A549 (cell line): ENCODE results near the gene EPS8L2. TPM values are rescaled to one million over a fixed set of nuclear protein-coding genes. Genes with fewer than 3 reads are reported as not detected.

ENCODE experiments used
- ATAC-seq, 2 experiments: fragments of 200-7000 bp in 1 of 2; fragments of >200 bp in 1 of 2; cut with Nextera tagmentation in 1 of 2; cut with Tn5 transposase in 1 of 2; 3 replicates each; pipeline versions ENCODE4 v1.8.0 to v1.9.1; 2018 to 2020; ENCODE audit warnings: mild to moderate bottlenecking in 1 of 2, moderate library complexity in 1 of 2
- CTCF ChIA-PET: fragments of 300-600 bp; sonication (Branson Sonifier 250); formaldehyde crosslinking; extraction: SDS; loops from one replicate; lab custom pipeline; 2021; ENCODE audit warnings: antibody characterized with exemption, inconsistent platforms; lab: Yijun Ruan, JAX
- POLR2A ChIA-PET: fragments of 350-600 bp; formaldehyde crosslinking; extraction: SDS; loops from one replicate; lab custom pipeline; 2021; ENCODE audit warnings: antibody characterized with exemption, inconsistent platforms; lab: Yijun Ruan, JAX
- DNase-seq, 2 experiments: peaks; one replicate each; pipeline versions ENCODE4 v3.0.0 to v3.0.0-alpha.2; 2011 to 2016; ENCODE audit warnings: low read depth in 1 of 2, low spot score in 1 of 2
- FAIRE-seq: peaks from 2 replicates; lab custom pipeline; 2011; peaks lifted over from hg19 to GRCh38; lab: Jason Lieb, UNC
- H3K27ac ChIP-seq, 2 experiments: fragments of >200 bp; sonication (Bioruptor Twin); formaldehyde crosslinking; 3 replicates each; pipeline ENCODE4 v1.5.1; 2016 to 2017
- H3K4me1 ChIP-seq: fragments of >200 bp; sonication (Bioruptor Twin); formaldehyde crosslinking; 3 replicates; pipeline ENCODE4 v1.6.1; 2016
- H3K4me2 ChIP-seq: fragments of >200 bp; sonication (Bioruptor Twin); formaldehyde crosslinking; 3 replicates; pipeline ENCODE4 v1.6.1; 2016
- H3K4me3 ChIP-seq: fragments of >200 bp; sonication (Bioruptor Twin); formaldehyde crosslinking; 3 replicates; pipeline ENCODE4 v1.5.1; 2016
- H3K9me3 ChIP-seq: fragments of >200 bp; sonication (Bioruptor Twin); formaldehyde crosslinking; 3 replicates; pipeline ENCODE4 v1.6.1; 2016
- ATOH8 ChIP-seq: fragments of 250-450 bp; sonication (Bioruptor Pico); IDR thresholded peaks from 2 replicates; pipeline ENCODE4 v1.5.0; 2020; ENCODE audit warnings: low read depth, mild to moderate bottlenecking, moderate library complexity
- CBX2 ChIP-seq: fragments of 200-600 bp; sonication (generic); IDR thresholded peaks from 2 replicates; pipeline ENCODE4 v1.6.1; 2016; ENCODE audit warnings: low read depth, mild to moderate bottlenecking, borderline replicate concordance
- CBX8 ChIP-seq: fragments of 200-600 bp; sonication (generic); IDR thresholded peaks from 2 replicates; pipeline ENCODE4 v1.6.1; 2016
- CEBPB ChIP-seq, 2 experiments: fragments of >200 bp in 1 of 2; sonication (Bioruptor Twin) in 1 of 2; formaldehyde crosslinking in 1 of 2; IDR thresholded peaks; 2 replicates each; pipeline ENCODE4 v1.6.1; 2012 to 2016
- CHD2 ChIP-seq: fragments of 150-350 bp; IDR thresholded peaks from 2 replicates; pipeline ENCODE4 v1.6.1; 2014; ENCODE audit warnings: low read length; ENCODE audit not compliant: partially characterized antibody
- CHD4 ChIP-seq: fragments of 200-600 bp; sonication (generic); IDR thresholded peaks from 2 replicates; pipeline ENCODE4 v1.6.1; 2016; ENCODE audit warnings: antibody characterized with exemption, mild to moderate bottlenecking, borderline replicate concordance
- CTCF ChIP-seq: fragments of >200 bp; sonication (Bioruptor Twin); formaldehyde crosslinking; IDR thresholded peaks from 3 replicates; pipeline ENCODE4 v1.5.1; 2016
- EHF ChIP-seq: fragments of 250-450 bp; sonication (Bioruptor Pico); IDR thresholded peaks from 2 replicates; pipeline ENCODE4 v1.5.0; 2020; ENCODE audit warnings: mild to moderate bottlenecking
- EP300 ChIP-seq, 2 experiments: fragments of >200 bp; sonication (Bioruptor Twin); formaldehyde crosslinking; IDR thresholded peaks; 2 replicates in 1 of 2; 3 replicates in 1 of 2; pipeline ENCODE4 v1.6.1; 2016 to 2017
- FOSL2 ChIP-seq, 2 experiments: fragments of 450-650 bp in 1 of 2; fragments of >200 bp in 1 of 2; sonication (Bioruptor Twin) in 1 of 2; formaldehyde crosslinking; IDR thresholded peaks; 2 replicates each; pipeline versions ENCODE4 v1.5.0 to v1.6.1; 2016 to 2020; ENCODE audit warnings: mild to moderate bottlenecking in 1 of 2, moderate library complexity in 1 of 2
- FOXS1 ChIP-seq: fragments of 250-450 bp; sonication (Bioruptor Pico); IDR thresholded peaks from 2 replicates; pipeline ENCODE4 v1.5.0; 2020; ENCODE audit warnings: mild to moderate bottlenecking, moderate library complexity
- JUN ChIP-seq, 2 experiments: fragments of >200 bp; sonication (Bioruptor Twin); formaldehyde crosslinking; IDR thresholded peaks; 2 replicates in 1 of 2; 3 replicates in 1 of 2; pipeline ENCODE4 v1.6.1; 2016 to 2017
- JUNB ChIP-seq: fragments of >200 bp; sonication (Bioruptor Twin); formaldehyde crosslinking; IDR thresholded peaks from 2 replicates; pipeline ENCODE4 v1.6.1; 2016
- MYC ChIP-seq: IDR thresholded peaks from 2 replicates; pipeline ENCODE4 v1.6.1; 2012; ENCODE audit warnings: mild to moderate bottlenecking, inconsistent platforms, low read length, improper control_type of control experiment, borderline replicate concordance
- NPAS2 ChIP-seq: fragments of 250-450 bp; sonication (Bioruptor Pico); IDR thresholded peaks from 2 replicates; pipeline ENCODE4 v1.8.0; 2022; ENCODE audit warnings: mild to moderate bottlenecking, moderate library complexity, borderline replicate concordance
- POLR2A ChIP-seq: IDR thresholded peaks from 2 replicates; pipeline ENCODE4 v1.6.1; 2012; ENCODE audit warnings: mild to moderate bottlenecking, low read length
- RAD21 ChIP-seq, 2 experiments: fragments of >200 bp in 1 of 2; sonication (Bioruptor Twin) in 1 of 2; formaldehyde crosslinking in 1 of 2; IDR thresholded peaks in 1 of 2; conservative IDR thresholded peaks in 1 of 2; 2 replicates in 1 of 2; 3 replicates in 1 of 2; pipeline ENCODE4 v1.6.1; 2012 to 2018; ENCODE audit warnings: inconsistent platforms in 1 of 2
- RCOR1 ChIP-seq: fragments of 150-350 bp; IDR thresholded peaks from 2 replicates; pipeline ENCODE4 v1.6.1; 2014; ENCODE audit warnings: antibody characterized with exemption, low read length, low read depth
- RFX5 ChIP-seq: fragments of 450-650 bp; IDR thresholded peaks from 2 replicates; pipeline ENCODE4 v1.7.1; 2014; ENCODE audit warnings: antibody characterized with exemption, mild to moderate bottlenecking, moderate library complexity
- RNF2 ChIP-seq: fragments of 200-600 bp; sonication (generic); IDR thresholded peaks from 2 replicates; pipeline ENCODE4 v1.6.1; 2016; ENCODE audit warnings: low read depth, mild to moderate bottlenecking, antibody characterized with exemption, moderate library complexity, borderline replicate concordance
- SMC3 ChIP-seq: fragments of >200 bp; sonication (Bioruptor Twin); formaldehyde crosslinking; IDR thresholded peaks from 3 replicates; pipeline ENCODE4 v1.6.1; 2018; ENCODE audit warnings: inconsistent platforms
- TP53 ChIP-seq: fragments of 250-450 bp; sonication (Bioruptor Pico); IDR thresholded peaks from 2 replicates; pipeline ENCODE4 v1.5.0; 2021; ENCODE audit warnings: mild to moderate bottlenecking, moderate library complexity
- USF2 ChIP-seq: fragments of 450-650 bp; IDR thresholded peaks from 2 replicates; pipeline ENCODE4 v1.6.1; 2014; ENCODE audit warnings: antibody characterized with exemption
- WGBS: methylation state at CpG from one replicate; pipeline ENCODE4 v1.1.6; 2017; ENCODE audit errors: missing lambda C conversion rate; 5-methylcytosine and 5-hydroxymethylcytosine counted together
- polyA plus RNA-seq, 4 experiments: library from polyadenylated mRNA; depleted of rRNA in 3 of 4; stranded (reverse); fragments of >200 nt; fragmentation: RNase III in 1 of 4; extraction: RNeasy Plus Mini Kit Qiagen cat#74134 plus additional on column Dnase treatment in 1 of 4; gene quantifications; 2 replicates in 3 of 4; 3 replicates in 1 of 4; pipeline ENCODE4 v1.2.3, GENCODE V29; 2011 to 2017
- TF ChIP-seq, protein P1 (sequence below): IDR thresholded peaks from 2 replicates; pipeline ENCODE4 v1.6.1; 2012
- TF ChIP-seq, protein P2 (sequence below): IDR thresholded peaks from 2 replicates; pipeline ENCODE4 v1.6.1; 2012; ENCODE audit warnings: low read depth, borderline replicate concordance

Gene EPS8L2
- polyA plus RNA-seq, 2 of the 4 experiments (the other 2 are of a cell fraction), result 60.7 to 154 TPM

GRCh38 chr11:727281-727701 is 21.3 kb downstream of the EPS8L2 start:
- H3K9me3 ChIP-seq, result no peaks in the 10 kb centered on the region
- H3K27ac ChIP-seq, result peak overlapping the region; percentile 79 to 93
- ChIA-PET CTCF (interaction anchor here (0.6 to 20.1 kb wide), 27 partner anchors 8 to 233 kb away, joined by 3 to 599 read pairs (median 6); partner anchors contain the start of genes DEAF1, EPS8L2, TALDO1 and TMEM80), POLR2A (interaction anchor here (0.6 to 2.5 kb wide), 2 partner anchors 21 to 32 kb away, joined by 3 to 14 read pairs; partner anchors contain the start of genes DEAF1 and TMEM80)
- WGBS, result 88% methylated on average over 8 of the region's 12 CpGs
- peaks cover 50% of the 10 kb centered on the region for H3K4me1 ChIP-seq
- ATAC-seq (peak; percentile 13 to 20), FAIRE-seq (no peak), DNase-seq (no peak)
- TF ChIP-seq, protein P1, sequence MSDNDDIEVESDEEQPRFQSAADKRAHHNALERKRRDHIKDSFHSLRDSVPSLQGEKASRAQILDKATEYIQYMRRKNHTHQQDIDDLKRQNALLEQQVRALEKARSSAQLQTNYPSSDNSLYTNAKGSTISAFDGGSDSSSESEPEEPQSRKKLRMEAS, result no peak
- no peak for TF ChIP-seq RCOR1
- no peak for TF ChIP-seq CHD2
- TF ChIP-seq CBX8, result no peak
- no peak for TF ChIP-seq CBX2
- no peak for TF ChIP-seq NPAS2 (CRISPR knock-in tag)
- TF ChIP-seq RNF2, result no peak
- TF ChIP-seq EP300 (IDR thresholded peaks at IDR 0.05), result no peak
- no peak for TF ChIP-seq JUNB
- peak overlapping the region; percentile 63 for H3K4me2 ChIP-seq
- H3K4me3 ChIP-seq, result no peak overlapping the region

- ChIA-PET POLR2A (interaction anchor here (0.6 to 2.5 kb wide), 2 partner anchors 27 to 33 kb away, joined by 3 to 14 read pairs; partner anchors contain the start of genes DEAF1 and TMEM80), CTCF (interaction anchor here (0.6 to 20.1 kb wide), 29 partner anchors 8 to 234 kb away, joined by 3 to 599 read pairs (median 6); partner anchors contain the start of genes DEAF1, EPS8L2, TALDO1 and TMEM80)
- H3K4me1 ChIP-seq, result peaks cover 47% of the 10 kb centered on the region
- peak; percentile 63 for FAIRE-seq
- WGBS, result 42% methylated on average over 9 of the region's 31 CpGs
- H3K9me3 ChIP-seq, result no peaks in the 10 kb centered on the region
- H3K4me3 ChIP-seq, result no peak overlapping the region
- DNase-seq, result peak; percentile 93 to 94
- TF ChIP-seq POLR2A, result peak; percentile 10; the same call in 1 of the 2 replicates
- TF ChIP-seq TP53 (CRISPR knock-in tag), result 0 out of 2 replicates have a peak, but pooled peaks have one; percentile 43
- no peak for TF ChIP-seq CBX2
- no peak for TF ChIP-seq ATOH8 (CRISPR knock-in tag)
- peak; percentile 82 for TF ChIP-seq SMC3
- TF ChIP-seq EP300 (IDR thresholded peaks at IDR 0.05), result no peak
- no peak for TF ChIP-seq CHD4
- no peak for TF ChIP-seq CEBPB (IDR thresholded peaks at IDR 0.05)
- TF ChIP-seq RAD21 (conservative IDR thresholded peaks at IDR 0.05 in 1 of 2, IDR thresholded peaks at IDR 0.05 in 1 of 2), result peak; percentile 73 to 86
- no peak for TF ChIP-seq FOXS1
- TF ChIP-seq EHF, result no peak
- no peak for TF ChIP-seq FOSL2 (IDR thresholded peaks at IDR 0.05)
- peak; percentile 83 for TF ChIP-seq FOSL2 (CRISPR knock-in tag; IDR thresholded peaks at IDR 0.05)
- peak; percentile 39; the same call in 1 of the 2 replicates for TF ChIP-seq MYC
- no peak for TF ChIP-seq RFX5
- TF ChIP-seq, protein P1, result peak; percentile 83
- TF ChIP-seq USF2, result peak; percentile 84
- peak; percentile 99 for TF ChIP-seq CTCF
- TF ChIP-seq, protein P2, sequence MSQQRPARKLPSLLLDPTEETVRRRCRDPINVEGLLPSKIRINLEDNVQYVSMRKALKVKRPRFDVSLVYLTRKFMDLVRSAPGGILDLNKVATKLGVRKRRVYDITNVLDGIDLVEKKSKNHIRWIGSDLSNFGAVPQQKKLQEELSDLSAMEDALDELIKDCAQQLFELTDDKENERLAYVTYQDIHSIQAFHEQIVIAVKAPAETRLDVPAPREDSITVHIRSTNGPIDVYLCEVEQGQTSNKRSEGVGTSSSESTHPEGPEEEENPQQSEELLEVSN, result no peak
- TF ChIP-seq JUN (IDR thresholded peaks at IDR 0.05), result peak; percentile 36 to 60; a peak in 2 of 5 replicates
- H3K27ac ChIP-seq, result peak overlapping the region; percentile 79 to 93
- ATAC-seq, result peak; percentile 85 to 90
- peak overlapping the region; percentile 63 for H3K4me2 ChIP-seq
These were observed 22.1 kb downstream of the EPS8L2 start for GRCh38 chr11:727859-728748.
